GM18868 (cell line): ENCODE measurements around the gene NR2F2.
A peak's percentile ranks its signal among the peaks of the same experiment; 100 is the strongest.

Source experiments
- ATAC-seq: cut with Tn5 transposase; IDR thresholded peaks from one replicate; pipeline ENCODE4 v1.9.1; 2021; ENCODE audit warnings: mild to moderate bottlenecking, moderate library complexity; ENCODE audit not compliant: unreplicated experiment

The NR2F2 gene

GRCh38 chr15:96352604-96353405, 22.3 kb downstream of the NR2F2 start:
- ATAC-seq: no peak

GRCh38 chr15:96353416-96353929, 23.0 kb downstream of the NR2F2 start:
- ATAC-seq: no peak

GRCh38 chr15:96353930-96354730, 23.6 kb downstream of the NR2F2 start:
- ATAC-seq: peak; percentile 4

- peak; percentile 17 for ATAC-seq
These were observed 24.4 kb downstream of the NR2F2 start for GRCh38 chr15:96354731-96355567.

- no peak for ATAC-seq
These were observed 25.2 kb downstream of the NR2F2 start for GRCh38 chr15:96355568-96356187.

GRCh38 chr15:96356494-96357455, 26.3 kb downstream of the NR2F2 start:
- ATAC-seq: peak; percentile 32

GRCh38 chr15:96358001-96358801, 27.7 kb downstream of the NR2F2 start:
- ATAC-seq: no peak

GRCh38 chr15:96358821-96359615, 28.5 kb downstream of the NR2F2 start:
- peak; percentile 16 for ATAC-seq

- peak; percentile 7 for ATAC-seq
These were observed 29.4 kb downstream of the NR2F2 start for GRCh38 chr15:96359616-96360521.

- ATAC-seq: no peak
These were observed 30.2 kb downstream of the NR2F2 start for GRCh38 chr15:96360581-96361308.

GRCh38 chr15:96361309-96362010, 31.0 kb downstream of the NR2F2 start:
- ATAC-seq: no peak

- ATAC-seq: no peak
These were observed 31.7 kb downstream of the NR2F2 start for GRCh38 chr15:96362011-96362754.

- peak; percentile 55 for ATAC-seq
These were observed 32.5 kb downstream of the NR2F2 start for GRCh38 chr15:96362755-96363651.

GRCh38 chr15:96363707-96364106, 33.2 kb downstream of the NR2F2 start:
- no peak for ATAC-seq
